Gastroesophageal sphincter (tissue), 4 donors: ENCODE results near the gene PTPRN2. TPM values are rescaled to one million over a fixed set of nuclear protein-coding genes. Genes with fewer than 3 reads are reported as not detected.

Source experiments
- ATAC-seq: fragments of 150-250 bp; one replicate; pipeline ENCODE4 v1.9.1; 2016; ENCODE audit warnings: mild to moderate bottlenecking, moderate library complexity
- H3K27ac ChIP-seq, 4 donors: fragments of 200-600 bp; sonication (generic) in 3 of 4; 1 replicate in 3 of 4; 2 replicates in 1 of 4; pipeline ENCODE4 v1.5.1; 2016 to 2019
- H3K27me3 ChIP-seq: fragments of 200-600 bp; sonication (generic); one replicate; pipeline ENCODE4 v1.5.1; 2019
- H3K36me3 ChIP-seq, 2 donors: fragments of 200-600 bp; sonication (generic); one replicate each; pipeline ENCODE4 v1.5.1; 2019; ENCODE audit warnings: control low read depth in 1 of 2
- H3K4me1 ChIP-seq, 3 donors: fragments of 200-600 bp; sonication (generic); 1 replicate in 2 of 3; 2 replicates in 1 of 3; pipeline ENCODE4 v1.5.1; 2016 to 2019; ENCODE audit warnings: control low read depth in 2 of 3
- H3K4me3 ChIP-seq, 2 donors: fragments of 200-600 bp; sonication (generic); one replicate each; pipeline ENCODE4 v1.5.1; 2019; ENCODE audit warnings: mild to moderate bottlenecking in 1 of 2, moderate library complexity in 1 of 2
- H3K9me3 ChIP-seq, 3 donors: fragments of 200-600 bp; sonication (generic); one replicate each; pipeline ENCODE4 v1.5.1; 2017 to 2019; ENCODE audit warnings: control low read depth in 2 of 3
- CTCF ChIP-seq, 4 experiments: fragments of 200-600 bp in 2 of 4; fragments of 450-650 bp in 2 of 4; sonication (generic) in 1 of 4; IDR thresholded peaks; one replicate each; pipeline ENCODE4 v1.5.1; 2017 to 2019; ENCODE audit warnings: antibody characterized with exemption in 4 of 4, mild to moderate bottlenecking in 2 of 4, moderate library complexity in 2 of 4
- EP300 ChIP-seq: sonication (generic); formaldehyde crosslinking; IDR thresholded peaks from one replicate; pipeline ENCODE4 v1.6.1; 2017; ENCODE audit warnings: antibody characterized with exemption, mild to moderate bottlenecking
- POLR2A ChIP-seq, 2 donors: fragments of 450-650 bp; IDR thresholded peaks; one replicate each; pipeline ENCODE4 v1.6.1; 2017; ENCODE audit warnings: antibody characterized with exemption in 2 of 2, mild to moderate bottlenecking in 2 of 2, moderate library complexity in 1 of 2
- POLR2AphosphoS5 ChIP-seq: sonication (generic); formaldehyde crosslinking; IDR thresholded peaks from one replicate; pipeline ENCODE4 v1.6.1; 2017; ENCODE audit warnings: antibody characterized with exemption
- WGBS, 2 donors: methylation state at CpG; one replicate each; pipeline ENCODE4 v1.1.5; 2018; ENCODE audit warnings: low coverage in 1 of 2; 5-methylcytosine and 5-hydroxymethylcytosine counted together
- total RNA-seq, 4 donors: library from RNA; depleted of rRNA; stranded (reverse); fragments of >200 nt; gene quantifications; one replicate each; pipeline ENCODE4 v1.1.0, GENCODE V29; 2016

The PTPRN2 gene
- total RNA-seq, 4 donors from 2014 or later: 1.7 to 4.7 (median 3.3) TPM

- 63% methylated on average over 8 of the region's 29 CpGs; no CpG with 5 or more reads in 1 of the 2 donors for WGBS, 2 donors
- no peak for TF ChIP-seq EP300
- Histone ChIP-seq H3K4me1 (peaks cover 0 to 2% (median 0%) of the 10 kb centered on the region in 3 donors), H3K27me3 (peaks cover 32% of the 10 kb centered on the region), H3K4me3 (no peak overlapping the region), H3K27ac (no peak overlapping the region), H3K36me3 (no peaks in the 10 kb centered on the region), H3K9me3 (peaks cover 0 to 12% (median 0%) of the 10 kb centered on the region in 3 donors)
- no peak for ATAC-seq
Measured at GRCh38 chr7:158500651-158501052, 87.0 kb downstream of the PTPRN2 start.

GRCh38 chr7:158499082-158499455 is 88.6 kb downstream of the PTPRN2 start:
- no peak for ATAC-seq

GRCh38 chr7:158498443-158499081 is 89.1 kb downstream of the PTPRN2 start:
- H3K4me3 ChIP-seq: no peak overlapping the region
- H3K27me3 ChIP-seq: peaks cover 38% of the 10 kb centered on the region
- no peak overlapping the region for H3K27ac ChIP-seq
- no peaks in the 10 kb centered on the region for H3K36me3 ChIP-seq
- ATAC-seq: no peak
- TF ChIP-seq POLR2A (IDR thresholded peaks at IDR 0.05) (no peak), EP300 (no peak), POLR2AphosphoS5 (no peak), CTCF (IDR thresholded peaks at IDR 0.05) (no peak)
- H3K4me1 ChIP-seq: peaks cover 0 to 5% (median 0%) of the 10 kb centered on the region in 3 donors
- WGBS, 2 donors: 57 to 63% methylated on average over 11 of the region's 11 CpGs
- H3K9me3 ChIP-seq: no peaks in the 10 kb centered on the region

More at GRCh38 chr7:158499082-158499455, 88.6 kb downstream of the PTPRN2 start:
- TF ChIP-seq POLR2A (IDR thresholded peaks at IDR 0.05): no peak
- TF ChIP-seq EP300: no peak
- no peak for TF ChIP-seq CTCF (IDR thresholded peaks at IDR 0.05)
- TF ChIP-seq POLR2AphosphoS5: no peak
- H3K36me3 ChIP-seq: no peaks in the 10 kb centered on the region
- 72 to 87% methylated on average over 2 to 4 of the region's 4 CpGs for WGBS, 2 donors
- H3K27ac ChIP-seq: no peak overlapping the region
- H3K27me3 ChIP-seq: peaks cover 38% of the 10 kb centered on the region
- no peak overlapping the region for H3K4me3 ChIP-seq
- no peaks in the 10 kb centered on the region for H3K9me3 ChIP-seq
- peaks cover 0 to 5% (median 0%) of the 10 kb centered on the region in 3 donors for H3K4me1 ChIP-seq

- no peak for TF ChIP-seq POLR2A (IDR thresholded peaks at IDR 0.05)
- TF ChIP-seq POLR2AphosphoS5: no peak
- no peak for TF ChIP-seq CTCF (IDR thresholded peaks at IDR 0.05)
- no peak for TF ChIP-seq EP300
- Histone ChIP-seq H3K27ac (no peak overlapping the region), H3K4me1 (peaks cover 0 to 5% (median 0%) of the 10 kb centered on the region in 3 donors), H3K4me3 (no peak overlapping the region), H3K9me3 (no peaks in the 10 kb centered on the region), H3K27me3 (peaks cover 37% of the 10 kb centered on the region), H3K36me3 (no peaks in the 10 kb centered on the region)
- no peak for ATAC-seq
- WGBS, 2 donors: 91% methylated on average over 4 of the region's 9 CpGs; no CpG with 5 or more reads in 1 of the 2 donors
Measured at GRCh38 chr7:158497627-158498026, 90.0 kb downstream of the PTPRN2 start.

GRCh38 chr7:158495786-158496185 is 91.8 kb downstream of the PTPRN2 start:
- ATAC-seq: no peak
- H3K4me3 ChIP-seq: no peak overlapping the region
- peaks cover 54% of the 10 kb centered on the region for H3K27me3 ChIP-seq
- no peaks in the 10 kb centered on the region for H3K9me3 ChIP-seq
- H3K27ac ChIP-seq: no peak overlapping the region
- 0 to 18% methylated on average over 3 to 4 of the region's 6 CpGs for WGBS, 2 donors
- H3K36me3 ChIP-seq: no peaks in the 10 kb centered on the region
- TF ChIP-seq CTCF (IDR thresholded peaks at IDR 0.05): no peak
- TF ChIP-seq EP300: no peak
- no peak for TF ChIP-seq POLR2A (IDR thresholded peaks at IDR 0.05)
- no peak for TF ChIP-seq POLR2AphosphoS5
- peaks cover 0 to 5% (median 0%) of the 10 kb centered on the region in 3 donors for H3K4me1 ChIP-seq
